Measurements from ENCODE around the gene AXIN2.

AXIN2 gene

GRCh38 chr17:65572581-65573281 lies 11.3 kb upstream of the AXIN2 start:
- Histone ChIP-seq H3K9ac (ENCODE audit: low read length) (no peak overlapping the region), H3K4me3 (ENCODE audit: low read length) (no peak overlapping the region), H3K9me3 (ENCODE audit: control insufficient read depth, low read length) (no peaks in the 10 kb centered on the region), H3K36me3 (ENCODE audit: control insufficient read depth, insufficient read depth, low read length) (no peaks in the 10 kb centered on the region), H3K27me3 (ENCODE audit: control insufficient read depth, insufficient read depth, low read length) (no peaks in the 10 kb centered on the region), H3K4me1 (ENCODE audit: control insufficient read depth, insufficient read depth, low read length) (no peaks in the 10 kb centered on the region)

- Histone ChIP-seq H3K4me3 (ENCODE audit: low read length) (no peak overlapping the region), H3K9me3 (ENCODE audit: control insufficient read depth, low read length) (no peaks in the 10 kb centered on the region), H3K4me1 (ENCODE audit: control insufficient read depth, insufficient read depth, low read length) (no peaks in the 10 kb centered on the region), H3K27me3 (ENCODE audit: control insufficient read depth, insufficient read depth, low read length) (no peaks in the 10 kb centered on the region), H3K9ac (ENCODE audit: low read length) (no peak overlapping the region), H3K36me3 (ENCODE audit: control insufficient read depth, insufficient read depth, low read length) (no peaks in the 10 kb centered on the region)
Measured at GRCh38 chr17:65572186-65572580, 10.7 kb upstream of the AXIN2 start.

- Histone ChIP-seq H3K9ac (ENCODE audit: low read length) (no peak overlapping the region), H3K27me3 (ENCODE audit: control insufficient read depth, insufficient read depth, low read length) (no peaks in the 10 kb centered on the region), H3K4me3 (ENCODE audit: low read length) (no peak overlapping the region), H3K9me3 (ENCODE audit: control insufficient read depth, low read length) (no peaks in the 10 kb centered on the region), H3K36me3 (ENCODE audit: control insufficient read depth, insufficient read depth, low read length) (no peaks in the 10 kb centered on the region), H3K4me1 (ENCODE audit: control insufficient read depth, insufficient read depth, low read length) (peaks cover 10% of the 10 kb centered on the region)
Measured at GRCh38 chr17:65568918-65569317, 7.5 kb upstream of the AXIN2 start.

GRCh38 chr17:65567566-65567965 lies 6.1 kb upstream of the AXIN2 start:
- H3K9ac ChIP-seq (ENCODE audit: low read length) = no peak overlapping the region
- H3K4me3 ChIP-seq (ENCODE audit: low read length) = no peak overlapping the region
- no peaks in the 10 kb centered on the region for H3K36me3 ChIP-seq (ENCODE audit: control insufficient read depth, insufficient read depth, low read length)
- no peaks in the 10 kb centered on the region for H3K27me3 ChIP-seq (ENCODE audit: control insufficient read depth, insufficient read depth, low read length)
- no peaks in the 10 kb centered on the region for H3K9me3 ChIP-seq (ENCODE audit: control insufficient read depth, low read length)
- peaks cover 21% of the 10 kb centered on the region for H3K4me1 ChIP-seq (ENCODE audit: control insufficient read depth, insufficient read depth, low read length)

DNA sequence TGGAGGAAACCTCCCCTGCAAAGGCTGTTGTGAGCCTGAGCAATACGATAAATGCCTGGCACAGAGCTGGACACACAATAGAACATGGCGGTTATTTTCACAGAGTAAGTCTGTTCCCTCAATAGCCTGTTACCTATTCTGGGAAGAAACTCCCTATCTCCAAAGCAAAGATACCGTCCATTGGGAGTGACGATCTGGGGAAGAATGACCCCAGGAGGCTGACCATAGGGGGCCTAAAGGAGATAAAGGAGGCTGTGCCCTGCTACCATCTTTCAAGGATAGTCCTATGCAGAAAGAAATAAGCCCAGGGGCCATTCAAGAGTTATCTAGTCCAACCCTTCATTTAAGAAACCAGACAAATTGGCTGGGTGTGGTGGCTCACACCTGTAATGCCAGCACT lies 4.1 kb upstream of the AXIN2 start:
- Histone ChIP-seq H3K4me1 (ENCODE audit: control insufficient read depth, insufficient read depth, low read length) (peaks cover 29% of the 10 kb centered on the region), H3K27me3 (ENCODE audit: control insufficient read depth, insufficient read depth, low read length) (no peaks in the 10 kb centered on the region), H3K9ac (ENCODE audit: low read length) (no peak overlapping the region), H3K9me3 (ENCODE audit: control insufficient read depth, low read length) (no peaks in the 10 kb centered on the region), H3K4me3 (ENCODE audit: low read length) (no peak overlapping the region), H3K36me3 (ENCODE audit: control insufficient read depth, insufficient read depth, low read length) (no peaks in the 10 kb centered on the region)

GRCh38 chr17:65564793-65565192 lies 3.3 kb upstream of the AXIN2 start:
- Histone ChIP-seq H3K9me3 (ENCODE audit: control insufficient read depth, low read length) (no peaks in the 10 kb centered on the region), H3K4me3 (ENCODE audit: low read length) (no peak overlapping the region), H3K27me3 (ENCODE audit: control insufficient read depth, insufficient read depth, low read length) (no peaks in the 10 kb centered on the region), H3K36me3 (ENCODE audit: control insufficient read depth, insufficient read depth, low read length) (no peaks in the 10 kb centered on the region), H3K4me1 (ENCODE audit: control insufficient read depth, insufficient read depth, low read length) (peaks cover 29% of the 10 kb centered on the region), H3K9ac (ENCODE audit: low read length) (peak overlapping the region; percentile 9)

GRCh38 chr17:65562206-65562531 lies 721 bp upstream of the AXIN2 start:
- H3K9me3 ChIP-seq (ENCODE audit: control insufficient read depth, low read length) = no peaks in the 10 kb centered on the region
- H3K4me3 ChIP-seq (ENCODE audit: low read length) = peak overlapping the region; percentile 18
- H3K9ac ChIP-seq (ENCODE audit: low read length) = no peak overlapping the region
- no peaks in the 10 kb centered on the region for H3K36me3 ChIP-seq (ENCODE audit: control insufficient read depth, insufficient read depth, low read length)
- no peaks in the 10 kb centered on the region for H3K27me3 ChIP-seq (ENCODE audit: control insufficient read depth, insufficient read depth, low read length)
- peaks cover 29% of the 10 kb centered on the region for H3K4me1 ChIP-seq (ENCODE audit: control insufficient read depth, insufficient read depth, low read length)

DNA sequence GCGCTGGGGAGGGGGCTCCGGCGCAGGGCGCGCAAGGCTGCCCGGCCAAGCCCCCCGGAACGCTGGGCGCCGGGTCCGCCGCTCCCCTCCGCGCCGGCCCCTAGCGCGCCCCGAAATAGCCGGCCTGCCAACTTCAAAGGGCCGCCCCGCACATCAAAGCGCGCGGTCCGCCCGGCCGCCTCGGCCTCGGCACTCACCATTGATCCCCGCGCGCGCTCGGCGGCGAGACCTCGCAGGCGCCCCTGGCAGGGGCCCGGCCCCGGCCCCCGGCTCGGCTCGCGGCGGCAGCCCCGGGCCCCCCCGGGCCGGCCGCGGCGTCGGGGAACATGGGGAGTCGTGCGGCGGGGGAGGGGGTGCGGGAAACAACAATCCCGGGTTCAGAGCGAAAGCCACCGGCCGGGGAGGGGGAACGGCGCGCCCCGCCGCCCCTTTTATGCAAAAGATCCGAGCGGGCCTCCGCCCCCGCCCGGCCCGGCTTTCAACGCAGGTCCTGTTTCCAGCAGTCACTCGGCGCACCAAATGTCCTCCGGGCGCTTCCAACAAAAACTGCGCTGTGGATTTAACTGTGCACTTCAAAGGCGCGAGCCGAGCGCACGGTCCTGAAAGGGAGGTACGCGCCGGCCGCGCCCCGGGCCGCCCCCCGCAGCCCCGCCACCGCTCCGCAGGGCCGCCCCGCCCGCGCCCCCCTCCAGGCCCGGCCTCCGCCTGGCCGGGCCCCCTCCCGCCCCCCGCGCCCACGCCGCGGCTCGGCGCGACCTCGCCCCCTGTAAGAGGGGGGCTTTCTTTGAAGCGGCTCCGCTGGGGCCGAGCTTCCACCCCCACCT lies 608 bp downstream of the AXIN2 start:
- Histone ChIP-seq H3K27me3 (ENCODE audit: control insufficient read depth, insufficient read depth, low read length) (no peaks in the 10 kb centered on the region), H3K9ac (ENCODE audit: low read length) (peak overlapping the region; percentile 73), H3K36me3 (ENCODE audit: control insufficient read depth, insufficient read depth, low read length) (no peaks in the 10 kb centered on the region), H3K4me3 (ENCODE audit: low read length) (no peak overlapping the region), H3K9me3 (ENCODE audit: control insufficient read depth, low read length) (no peaks in the 10 kb centered on the region), H3K4me1 (ENCODE audit: control insufficient read depth, insufficient read depth, low read length) (peaks cover 29% of the 10 kb centered on the region)

DNA sequence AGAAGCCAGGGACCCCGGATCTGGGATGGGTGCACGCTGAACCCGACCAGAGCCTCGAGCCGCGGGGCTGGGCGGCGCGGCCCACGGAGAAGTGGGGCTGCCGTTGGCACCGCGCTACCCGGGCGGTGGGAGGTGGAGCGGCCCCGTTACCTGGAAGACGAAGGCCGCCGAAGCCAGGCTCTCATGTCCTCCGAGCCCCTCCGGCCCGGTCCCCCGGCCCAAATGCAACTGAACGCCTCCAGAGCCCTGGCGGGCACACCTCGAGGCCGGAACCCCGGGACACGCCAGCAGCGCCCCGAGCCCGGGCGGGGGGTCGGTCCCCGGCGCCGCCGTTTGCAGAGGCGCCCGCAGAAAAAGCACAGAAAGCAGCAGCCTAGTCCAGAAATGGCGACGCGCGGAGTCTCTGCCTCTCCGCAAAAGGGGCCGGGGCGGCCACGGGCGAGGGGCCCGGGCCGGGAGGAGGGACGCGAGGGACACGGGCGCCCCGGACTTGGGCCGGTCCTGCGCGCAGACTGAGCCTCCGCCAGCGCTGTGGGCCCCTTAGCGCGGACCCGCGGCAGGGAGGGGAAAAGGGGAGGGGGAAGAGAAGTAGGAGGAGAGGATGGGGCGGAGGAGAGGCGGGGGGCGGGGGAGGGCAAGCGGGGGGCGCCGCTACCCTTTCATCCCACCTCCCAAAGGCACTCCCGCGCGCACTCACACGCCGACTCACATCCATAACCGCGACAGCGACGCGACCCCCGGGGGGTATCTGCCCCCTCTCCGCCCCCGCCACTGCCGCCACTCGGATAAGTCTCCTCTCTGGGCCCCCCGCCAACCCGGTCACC lies 1.4 kb downstream of the AXIN2 start:
- Histone ChIP-seq H3K36me3 (ENCODE audit: control insufficient read depth, insufficient read depth, low read length) (no peaks in the 10 kb centered on the region), H3K9me3 (ENCODE audit: control insufficient read depth, low read length) (no peaks in the 10 kb centered on the region), H3K27me3 (ENCODE audit: control insufficient read depth, insufficient read depth, low read length) (no peaks in the 10 kb centered on the region), H3K4me3 (ENCODE audit: low read length) (peak overlapping the region; percentile 60), H3K4me1 (ENCODE audit: control insufficient read depth, insufficient read depth, low read length) (peaks cover 23% of the 10 kb centered on the region), H3K9ac (ENCODE audit: low read length) (peak overlapping the region; percentile 73)

DNA sequence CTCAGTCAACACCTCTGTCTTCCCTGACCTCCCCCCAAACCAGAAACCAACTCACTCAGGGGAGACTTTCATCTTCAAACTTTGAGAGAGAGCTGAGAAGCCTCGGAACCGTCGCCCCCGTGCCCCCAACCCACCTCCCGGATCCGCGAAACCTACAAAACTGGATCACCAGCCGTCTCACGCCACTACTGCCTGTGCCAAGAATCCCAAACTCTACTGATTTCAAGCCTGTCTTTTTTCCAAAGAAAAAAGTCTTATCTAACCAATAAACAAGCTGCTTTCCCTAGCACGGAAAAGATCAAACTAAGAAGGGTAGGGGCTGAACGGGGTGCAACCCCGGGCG lies 2.0 kb downstream of the AXIN2 start:
- Histone ChIP-seq H3K9ac (ENCODE audit: low read length) (peak overlapping the region; percentile 73), H3K36me3 (ENCODE audit: control insufficient read depth, insufficient read depth, low read length) (no peaks in the 10 kb centered on the region), H3K27me3 (ENCODE audit: control insufficient read depth, insufficient read depth, low read length) (no peaks in the 10 kb centered on the region), H3K9me3 (ENCODE audit: control insufficient read depth, low read length) (no peaks in the 10 kb centered on the region), H3K4me1 (ENCODE audit: control insufficient read depth, insufficient read depth, low read length) (peaks cover 19% of the 10 kb centered on the region), H3K4me3 (ENCODE audit: low read length) (peak overlapping the region; percentile 60)

DNA sequence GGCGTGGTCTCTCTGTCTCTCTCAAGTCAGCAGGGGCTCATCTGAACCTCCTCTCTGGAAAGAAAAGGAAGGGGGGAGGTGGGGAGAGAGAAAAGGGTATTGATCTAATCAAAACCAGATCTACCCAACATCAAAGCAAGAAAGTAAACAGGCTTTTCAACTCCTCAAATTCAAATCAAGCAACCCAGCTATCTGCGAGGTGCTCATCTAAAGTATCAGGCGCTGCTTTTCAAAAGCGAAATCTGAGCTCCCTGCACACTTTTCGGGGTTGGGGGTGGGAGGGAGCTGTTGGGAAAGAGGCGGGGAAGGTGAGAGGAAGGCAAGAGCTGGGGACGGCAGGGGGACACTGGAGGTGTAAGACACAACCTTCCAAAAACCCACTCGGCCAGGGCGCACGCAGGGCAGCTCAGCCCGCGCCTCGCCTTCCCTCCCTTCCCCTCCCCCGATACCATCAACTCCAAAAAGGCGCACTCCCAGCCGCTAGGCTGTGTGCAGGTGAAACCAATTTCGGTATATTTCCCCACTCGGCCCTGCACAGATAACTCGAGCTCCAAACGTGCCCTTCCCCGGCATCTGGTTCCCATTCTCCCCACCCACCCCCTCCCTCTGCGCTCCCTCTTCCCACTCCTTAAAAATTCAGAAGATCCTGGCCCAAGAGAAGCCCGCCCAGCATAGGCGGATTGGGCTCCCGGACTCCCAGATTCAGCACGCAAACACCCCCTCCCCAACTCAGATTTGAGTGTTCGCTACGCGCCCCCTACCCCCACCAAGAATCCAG lies 2.6 kb downstream of the AXIN2 start:
- Histone ChIP-seq H3K4me3 (ENCODE audit: low read length) (peak overlapping the region; percentile 60), H3K9me3 (ENCODE audit: control insufficient read depth, low read length) (no peaks in the 10 kb centered on the region), H3K9ac (ENCODE audit: low read length) (peak overlapping the region; percentile 73), H3K4me1 (ENCODE audit: control insufficient read depth, insufficient read depth, low read length) (peaks cover 19% of the 10 kb centered on the region), H3K27me3 (ENCODE audit: control insufficient read depth, insufficient read depth, low read length) (no peaks in the 10 kb centered on the region), H3K36me3 (ENCODE audit: control insufficient read depth, insufficient read depth, low read length) (no peaks in the 10 kb centered on the region)

Data from mucosa of stomach (tissue), 1 donor.